Cerebellar nuclear complex (tissue), 1 donor: ENCODE measurements around the gene PAK5.

Source experiments
- DNase-seq, 2 experiments: peaks; one replicate each; lab custom pipeline; 2025; lab: John Stamatoyannopoulos, UW

The PAK5 gene

DNA sequence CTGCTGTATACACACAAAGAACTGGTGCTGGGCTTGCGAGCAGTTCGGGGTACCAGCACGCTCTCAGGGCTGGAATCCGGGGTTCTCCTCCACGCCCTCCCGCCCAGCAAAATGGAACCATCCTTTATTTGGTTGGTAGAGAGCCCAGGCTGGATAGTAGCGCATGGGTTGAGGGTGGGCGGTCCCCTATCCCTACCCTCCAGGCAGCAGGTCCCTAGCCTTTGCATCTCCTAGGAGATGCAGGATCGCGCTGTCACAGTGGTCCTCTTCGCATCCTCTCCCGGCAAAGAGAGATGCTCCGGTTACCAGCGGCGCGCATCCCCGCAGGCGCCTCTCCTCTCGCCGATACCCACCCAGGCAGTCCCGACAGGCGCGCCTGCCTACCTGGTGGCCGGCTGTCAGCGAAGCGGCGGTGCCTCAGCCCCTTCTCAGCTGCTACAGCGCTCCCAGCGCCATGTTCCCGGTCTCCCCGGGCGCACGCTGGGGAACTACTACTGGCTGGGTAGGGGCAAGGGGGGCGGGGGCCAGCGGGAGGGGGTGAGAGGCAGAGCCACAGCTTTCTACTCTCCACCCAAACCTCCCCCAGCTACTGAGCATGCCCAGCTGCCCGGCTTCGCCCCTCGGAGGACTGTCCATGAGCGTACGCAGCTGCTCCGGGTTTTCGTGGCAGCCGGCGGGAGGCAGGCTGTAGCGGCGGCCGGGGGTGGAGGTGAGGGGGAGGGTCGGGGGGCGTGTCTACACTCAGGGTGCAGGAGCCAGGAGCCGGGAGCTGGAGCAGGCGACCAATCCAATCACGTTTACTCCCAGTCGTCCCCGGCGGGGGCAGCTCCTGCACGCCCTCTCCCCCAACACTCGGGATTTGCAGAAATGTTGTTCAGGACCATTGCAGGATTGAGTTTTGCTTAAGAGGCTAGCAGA, at the start of gene PAK5:
Gene PAK5 (minus strand): TSS at position 699 of the 918 bp plus-strand sequence. CDS start 194,748 bp downstream, outside the sequence.
- DNase-seq = peak; percentile 43 to 69

DNA sequence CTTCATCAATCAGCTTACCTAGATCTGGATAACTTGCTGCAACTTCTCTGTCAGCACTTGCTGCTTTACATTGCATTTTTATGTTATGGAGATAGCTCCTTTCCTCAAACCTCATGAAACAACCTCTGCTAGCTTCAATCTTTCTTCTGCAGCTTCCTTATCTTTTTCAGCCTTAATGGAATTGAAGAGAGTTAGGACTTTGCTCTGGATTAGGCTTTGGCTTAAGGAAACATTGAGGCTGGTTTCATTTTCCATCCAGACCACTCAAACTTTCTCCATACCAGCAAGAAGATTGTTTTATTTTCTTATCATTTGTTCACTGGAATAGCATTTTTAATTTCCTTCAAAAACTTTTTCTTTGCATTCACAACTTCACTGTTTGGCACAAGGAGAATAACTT, 48.8 kb upstream of the PAK5 start:
- DNase-seq = no peak

DNA sequence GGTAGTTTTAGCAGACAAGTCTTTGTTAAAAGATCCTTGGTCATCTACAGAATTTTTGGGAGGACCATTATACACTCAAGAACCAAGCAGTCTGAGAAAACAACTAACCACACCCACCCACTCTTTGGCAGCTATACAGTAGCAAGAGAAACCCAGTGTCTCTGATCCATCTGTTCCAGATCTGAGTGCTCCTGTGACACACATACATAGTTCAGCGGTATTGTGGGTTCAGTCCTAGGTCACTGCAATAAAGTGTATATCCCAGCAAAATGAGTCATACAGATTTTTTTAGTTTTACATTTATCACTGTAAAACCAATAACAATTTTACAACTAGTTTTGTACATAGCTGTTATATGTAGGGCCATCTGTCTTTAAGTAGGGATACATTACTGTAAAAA, 47.4 kb upstream of the PAK5 start:
- no peak for DNase-seq

DNA sequence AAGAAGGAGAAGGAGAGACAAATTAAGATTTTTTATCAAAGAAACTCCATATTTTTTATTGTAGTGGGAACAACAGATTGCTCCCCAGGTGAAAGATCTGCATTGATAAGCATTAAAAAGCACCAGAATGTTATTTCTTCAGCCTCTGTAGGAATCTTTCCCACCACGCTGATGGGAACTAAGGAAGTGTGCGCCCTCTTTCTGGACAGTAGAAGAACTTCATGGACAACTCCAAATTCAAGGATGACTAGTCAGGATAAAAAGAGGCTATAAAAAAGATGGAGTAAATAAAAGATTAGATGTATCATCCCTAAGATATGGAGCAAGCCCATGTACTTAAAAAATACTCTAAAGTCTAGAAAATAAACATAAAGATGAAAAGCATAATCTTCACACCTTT, 45.8 kb upstream of the PAK5 start:
- DNase-seq = no peak

DNA sequence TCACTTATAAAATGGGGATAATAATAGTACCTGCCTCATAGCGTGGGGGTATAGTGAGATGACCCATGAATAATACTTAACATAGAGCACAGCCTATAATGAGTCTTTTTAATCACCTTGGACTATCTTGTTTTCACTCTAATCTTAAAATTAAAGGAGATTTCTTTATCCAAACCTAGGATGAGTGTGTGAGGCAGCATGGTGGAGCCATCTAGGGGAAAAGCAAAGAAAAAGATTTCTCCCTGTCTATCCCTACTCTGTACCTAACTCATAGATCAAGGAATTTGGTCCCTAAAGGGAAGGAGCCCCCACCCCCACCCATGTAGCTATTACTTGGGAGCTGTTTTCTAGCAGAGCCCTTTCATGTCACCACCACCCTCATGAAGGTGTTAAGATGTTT, 45.2 kb upstream of the PAK5 start:
- no peak for DNase-seq

DNA sequence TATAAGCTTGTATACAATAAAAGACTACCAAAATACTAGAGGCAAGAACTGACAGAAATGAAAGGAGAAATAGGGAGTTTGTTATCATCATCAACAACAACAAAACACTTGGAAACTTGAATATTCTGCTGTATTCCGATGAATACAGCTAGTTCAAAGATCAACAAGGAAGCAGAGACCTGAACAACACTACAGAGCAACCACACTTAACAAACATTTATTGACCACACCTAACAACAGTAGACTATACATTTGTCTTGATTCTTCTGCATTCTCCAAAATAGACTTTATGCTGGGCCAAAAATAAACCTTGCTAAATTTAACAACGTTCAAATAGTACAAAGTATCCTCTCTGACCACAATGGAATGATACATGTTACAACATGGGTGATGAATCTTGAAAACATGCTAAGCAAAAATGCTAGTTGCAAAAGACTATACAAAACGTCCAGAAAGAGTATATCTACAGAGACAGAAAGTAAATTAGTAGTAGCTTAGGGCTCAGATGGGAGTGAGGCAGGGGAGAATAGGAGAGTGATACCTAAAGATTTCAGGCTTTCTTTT, 39.1 kb upstream of the PAK5 start:
- DNase-seq = no peak

DNA sequence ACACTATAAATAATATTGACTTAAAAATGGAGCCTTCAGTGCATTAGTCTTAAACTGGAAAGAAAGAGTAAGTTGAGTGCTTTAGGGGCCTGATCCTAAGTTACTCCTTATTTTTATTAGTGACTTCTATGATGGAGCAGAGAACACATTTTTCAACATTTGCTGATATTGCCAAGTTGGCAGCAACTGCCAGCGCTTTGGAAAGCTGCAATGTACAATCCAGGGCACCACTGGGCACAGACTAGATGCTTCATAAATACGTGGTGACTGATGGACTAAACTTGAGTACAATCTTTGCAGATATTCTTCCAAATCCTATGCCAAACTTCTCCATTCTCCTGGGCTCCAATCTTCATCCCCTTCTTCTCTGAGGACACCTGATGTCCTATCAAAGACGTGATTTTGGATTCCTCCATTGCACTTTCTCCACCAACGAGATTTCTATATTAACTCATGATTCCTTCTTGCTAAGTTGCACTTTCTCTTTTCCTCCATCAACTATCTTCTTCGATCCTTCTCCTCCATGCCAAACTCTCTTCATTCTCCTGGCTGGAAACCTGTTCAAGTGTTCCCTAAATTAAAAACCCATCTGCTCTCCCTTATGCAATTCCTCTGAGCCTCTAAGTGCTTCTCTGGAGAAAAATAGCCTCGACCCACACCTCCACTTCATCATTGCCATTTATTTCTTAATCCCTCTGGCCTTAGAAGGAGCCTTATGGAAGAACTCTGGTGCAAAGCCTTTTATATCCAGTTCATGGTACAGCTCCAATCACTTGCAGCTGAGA, 28.5 kb upstream of the PAK5 start:
- no peak for DNase-seq

DNA sequence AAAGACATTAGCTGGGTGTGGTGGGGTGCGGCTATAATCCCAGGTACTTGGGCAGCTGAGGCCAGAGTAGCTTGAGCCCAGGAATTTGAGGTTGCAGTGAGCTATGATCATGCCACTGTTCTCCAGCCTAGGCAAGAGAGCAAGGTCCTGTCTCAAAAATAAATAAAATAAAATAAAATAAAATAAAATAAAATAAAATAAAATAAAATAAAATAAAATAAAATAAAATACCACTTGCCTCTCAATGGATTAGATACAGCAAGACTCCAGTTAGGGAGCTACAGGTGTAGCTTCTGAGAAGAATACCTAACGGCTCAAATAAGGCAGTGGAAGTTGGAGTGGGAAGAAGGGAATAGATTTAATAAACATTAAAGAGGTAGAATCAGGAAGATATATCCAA, 13.7 kb upstream of the PAK5 start:
- no peak for DNase-seq

DNA sequence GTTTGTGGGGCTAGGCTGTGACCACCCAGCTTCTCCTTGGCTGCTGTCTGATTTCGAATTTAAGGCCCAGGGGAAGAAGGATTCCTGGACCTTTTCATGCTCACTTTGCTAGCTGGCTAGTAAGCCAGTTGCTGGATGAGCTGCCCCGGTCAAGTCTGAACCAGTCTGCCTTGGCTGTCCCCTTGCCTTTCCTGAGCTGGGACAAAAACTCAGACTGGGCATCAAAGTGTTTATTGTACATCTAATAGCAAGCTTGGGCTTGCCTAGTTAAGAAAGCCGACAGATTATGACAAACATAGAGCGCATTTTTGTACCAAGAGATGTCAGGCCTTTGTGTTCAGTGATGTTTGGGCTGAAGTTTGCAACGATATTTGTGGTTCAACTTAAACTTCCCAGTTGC, 750 bp upstream of the PAK5 start:
- no peak for DNase-seq

DNA sequence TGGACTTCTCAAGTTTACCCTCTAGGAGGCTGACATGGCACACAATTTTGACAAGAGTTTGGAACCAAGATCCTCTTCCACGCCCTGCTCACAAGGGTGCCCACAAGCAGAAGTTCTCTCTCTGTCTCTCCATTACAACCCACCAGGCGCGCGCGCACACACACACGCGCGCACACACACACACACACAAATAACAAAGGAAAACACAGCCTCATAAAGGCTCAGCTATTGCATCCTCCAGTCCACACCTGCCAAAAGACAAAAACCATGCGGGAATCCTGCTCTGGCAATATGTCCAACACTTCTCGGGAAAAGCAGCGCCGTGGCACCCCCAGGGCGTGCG, 870 bp downstream of the PAK5 start:
- DNase-seq = peak in 1 of 2 experiments; percentile 25

DNA sequence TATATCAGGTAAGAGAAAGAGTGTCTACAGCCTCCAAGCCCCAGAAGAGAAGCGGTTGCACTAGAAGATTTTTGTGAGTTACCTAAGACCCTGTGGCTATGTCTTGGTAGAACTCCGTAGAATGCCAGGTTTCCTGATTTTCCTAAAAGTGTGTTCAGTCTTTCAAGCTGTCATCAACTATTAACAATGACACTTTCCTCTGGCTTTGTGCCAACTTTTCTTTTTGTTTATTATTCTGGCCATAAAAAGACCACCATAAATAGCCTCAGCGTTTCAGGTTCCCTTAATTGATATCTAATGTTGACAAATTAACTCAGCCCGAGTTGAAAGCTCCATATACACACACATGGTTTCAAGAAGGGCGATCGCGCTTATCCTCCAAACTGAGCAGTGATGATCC, 1.2 kb downstream of the PAK5 start:
- DNase-seq = peak in 1 of 2 experiments; percentile 11

DNA sequence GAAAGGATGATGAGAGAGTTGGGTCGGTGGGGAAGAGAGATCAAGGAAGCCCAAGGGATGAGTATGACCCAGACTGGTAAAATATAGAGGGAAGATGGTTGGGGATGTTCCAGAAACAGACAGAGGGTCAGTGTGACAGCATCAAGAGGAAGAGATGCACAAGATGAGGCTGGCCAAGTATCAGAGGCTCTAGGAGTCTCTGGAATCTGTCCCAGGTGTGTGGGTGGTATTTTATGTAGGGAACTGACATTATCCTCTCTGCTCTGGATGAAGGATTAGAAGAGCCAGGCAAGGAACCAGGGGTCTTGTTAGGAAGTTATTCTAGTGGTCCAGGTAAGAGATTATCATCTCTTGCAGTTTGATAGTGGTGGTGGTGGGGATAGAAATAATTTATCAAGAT, 3.6 kb downstream of the PAK5 start:
- no peak for DNase-seq

DNA sequence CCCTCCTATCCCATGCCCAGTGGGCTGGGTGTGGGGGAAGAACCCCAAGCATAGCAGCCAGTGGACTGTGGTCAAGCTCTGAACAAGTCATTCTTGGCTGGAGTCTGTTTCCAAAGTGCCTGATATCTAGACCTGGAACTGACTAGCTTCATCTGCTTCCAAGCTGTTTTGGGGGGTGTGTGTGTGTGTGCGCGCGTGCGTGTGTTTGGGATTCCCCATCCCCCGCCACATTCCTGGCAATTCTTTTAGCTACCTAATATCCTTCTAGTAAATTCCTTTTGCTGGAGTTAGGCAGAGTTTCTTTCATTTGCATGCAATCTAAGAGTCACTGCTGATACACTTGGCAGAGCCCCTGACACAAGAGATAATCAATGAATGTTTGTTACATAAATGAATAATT, 7.8 kb downstream of the PAK5 start:
- DNase-seq = no peak

DNA sequence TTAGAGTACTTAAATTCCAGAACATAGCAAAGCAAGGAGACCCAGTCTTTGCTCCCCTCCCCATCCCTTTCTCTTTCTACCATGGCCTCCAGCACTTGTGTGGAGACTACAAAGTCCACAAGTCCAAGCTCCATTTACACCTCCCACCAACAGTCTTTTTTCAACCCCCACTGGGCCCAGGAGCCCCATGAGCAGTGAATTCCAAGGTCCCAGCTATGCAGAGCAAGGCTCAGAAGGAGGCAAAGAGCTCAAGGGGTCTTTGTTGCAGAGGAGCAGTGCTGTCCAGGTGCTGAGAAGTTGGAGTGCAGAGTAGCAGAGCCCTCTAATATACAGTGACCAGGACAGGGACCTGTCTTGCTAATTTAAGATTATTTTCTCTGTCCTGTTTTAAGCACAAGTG, 9.0 kb downstream of the PAK5 start:
- no peak for DNase-seq

DNA sequence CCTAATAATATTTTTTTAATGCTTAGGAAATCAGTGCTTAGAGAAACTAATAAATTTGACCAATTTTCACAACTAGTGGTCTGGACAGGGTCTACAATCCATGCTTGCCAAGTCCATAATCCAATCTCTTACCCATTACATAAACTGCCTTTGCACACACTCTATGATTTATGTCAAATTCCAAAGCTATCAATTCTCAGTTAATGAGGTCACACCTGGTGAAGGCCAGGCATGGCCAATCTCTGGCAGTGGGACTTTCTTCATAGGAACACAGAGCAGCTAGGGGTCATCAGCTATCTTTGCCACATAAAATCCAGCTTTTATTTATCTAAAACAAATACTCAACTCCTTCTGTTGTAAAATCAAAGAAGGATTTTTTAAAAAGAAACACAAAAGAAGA, 21.2 kb downstream of the PAK5 start:
- DNase-seq = no peak

DNA sequence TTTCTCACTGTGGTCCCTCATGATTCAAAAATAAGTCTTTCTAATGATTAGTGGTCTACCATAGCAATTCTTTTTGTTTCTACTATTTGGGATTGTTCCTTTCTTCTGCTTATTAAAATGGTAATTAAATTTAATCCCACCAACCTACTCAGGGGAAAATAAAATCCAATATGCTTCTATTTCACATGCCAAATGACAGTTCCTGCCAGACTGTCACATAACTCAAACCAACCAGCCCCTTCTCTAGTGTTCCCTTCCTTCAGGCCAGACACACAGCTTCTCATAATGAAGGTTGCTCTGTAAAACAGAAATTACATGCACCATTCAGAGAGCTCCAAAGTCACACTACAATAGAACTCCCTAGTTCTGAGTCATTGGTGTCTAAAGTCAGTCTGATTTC, 23.2 kb downstream of the PAK5 start:
- DNase-seq = peak in 1 of 2 experiments; percentile 10

DNA sequence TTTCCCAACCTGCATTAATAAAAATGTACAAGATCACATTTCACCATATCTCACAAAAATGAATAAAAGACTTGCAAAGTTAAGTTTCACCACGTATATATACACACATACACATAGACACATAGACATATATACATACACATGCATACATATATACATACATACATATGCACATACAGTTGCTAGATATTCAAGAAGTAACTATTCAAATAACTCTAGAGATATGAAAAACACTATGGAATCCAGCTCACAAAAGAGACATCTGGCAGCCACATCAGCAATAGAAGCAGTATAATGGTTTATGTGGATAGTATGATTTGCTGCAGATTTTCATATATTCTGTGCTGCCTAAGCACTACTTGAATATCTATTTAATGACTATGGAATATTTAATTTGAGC, 28.1 kb downstream of the PAK5 start:
- DNase-seq = no peak

DNA sequence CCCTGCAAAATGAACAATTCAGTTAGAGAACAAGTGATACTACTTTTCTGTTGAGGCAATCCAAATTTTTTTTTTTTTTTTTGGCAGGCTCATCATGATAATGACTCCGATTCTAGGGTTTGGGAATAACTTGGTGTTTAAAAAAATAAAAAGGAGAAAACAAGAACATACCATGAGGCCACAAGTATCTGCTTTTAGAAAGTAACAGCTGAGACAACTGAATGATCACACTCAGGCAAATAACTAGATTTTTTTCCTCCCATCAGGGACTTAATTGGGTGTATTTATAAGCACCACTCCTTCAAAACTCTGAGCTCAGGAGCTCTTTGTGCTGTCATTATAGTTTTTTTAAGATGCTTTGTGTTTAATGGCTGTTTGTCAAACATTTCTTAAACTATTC, 29.6 kb downstream of the PAK5 start:
- DNase-seq = no peak

DNA sequence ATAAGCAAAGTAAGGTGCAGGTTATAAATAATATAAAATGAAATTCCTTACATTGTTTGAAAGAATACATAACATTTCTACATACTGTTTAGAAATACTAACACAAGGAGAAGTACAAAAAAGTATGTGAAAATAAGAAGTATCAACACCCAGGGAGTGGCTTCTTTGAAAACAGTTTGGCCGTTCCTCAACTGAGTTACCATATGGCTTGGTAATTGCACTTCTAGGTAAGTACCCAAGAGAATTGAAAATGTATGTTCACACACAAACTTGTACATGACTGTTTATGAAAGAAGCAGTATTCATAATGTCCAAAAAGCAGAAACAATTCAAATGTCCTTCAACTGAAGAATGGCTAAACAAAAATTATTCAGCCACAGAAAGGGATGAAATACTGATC, 30.7 kb downstream of the PAK5 start:
- no peak for DNase-seq

DNA sequence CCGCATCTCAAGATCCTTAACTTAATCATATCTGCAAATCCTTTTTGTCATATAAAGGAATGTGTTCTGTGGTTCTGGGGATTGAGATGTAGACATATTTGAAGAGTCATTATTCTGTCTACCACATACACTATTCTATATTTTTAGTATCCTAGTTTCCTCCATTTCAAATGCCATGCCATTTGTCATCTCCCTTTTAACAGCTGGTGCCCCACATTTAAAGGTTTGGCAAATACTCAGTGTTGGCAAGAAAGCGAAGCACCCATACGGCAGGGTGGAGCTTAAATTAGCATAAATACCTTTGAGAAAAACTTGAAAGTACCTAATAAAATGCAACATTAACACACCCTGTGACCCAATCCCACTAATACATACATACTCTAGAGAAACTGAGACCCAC, 31.7 kb downstream of the PAK5 start:
- DNase-seq = peak; percentile 29 to 79

DNA sequence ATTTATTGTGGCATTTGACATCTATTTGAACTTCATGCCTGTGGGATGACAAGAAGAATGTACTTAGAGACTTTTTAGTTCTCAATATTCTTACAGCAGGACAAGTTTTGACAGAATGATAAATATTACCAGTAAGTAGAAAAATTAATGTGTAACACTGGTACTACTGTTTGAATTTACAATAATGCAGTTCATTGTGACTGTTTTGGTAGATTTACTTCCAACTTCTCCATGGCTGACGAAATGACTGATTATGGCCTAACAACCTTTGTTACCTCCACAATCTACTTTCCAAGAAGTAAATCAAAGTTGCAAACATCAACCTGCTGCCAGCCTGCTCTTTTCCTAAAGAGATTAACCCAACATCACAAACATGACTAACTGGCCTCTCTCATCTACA, 38.5 kb downstream of the PAK5 start:
- DNase-seq = no peak

DNA sequence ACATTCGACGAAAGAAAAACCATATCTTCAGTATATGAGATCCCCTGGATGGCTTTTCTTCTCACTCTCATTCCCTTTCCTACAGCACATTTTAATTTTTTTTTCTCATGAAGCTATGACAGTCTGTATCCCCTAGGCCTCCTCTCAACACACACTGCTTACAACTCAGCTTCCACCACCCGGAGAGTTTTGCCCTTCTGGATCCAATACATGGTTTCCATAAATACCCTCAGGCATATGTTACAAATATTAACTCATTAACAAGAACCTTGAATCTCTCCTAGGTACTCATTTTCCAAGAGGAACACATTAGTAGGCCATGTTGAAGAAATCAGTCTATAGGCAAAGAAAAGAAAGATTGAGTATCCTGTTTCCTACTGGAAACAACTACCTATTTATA, 44.0 kb downstream of the PAK5 start:
- peak; percentile 8 to 35 for DNase-seq

DNA sequence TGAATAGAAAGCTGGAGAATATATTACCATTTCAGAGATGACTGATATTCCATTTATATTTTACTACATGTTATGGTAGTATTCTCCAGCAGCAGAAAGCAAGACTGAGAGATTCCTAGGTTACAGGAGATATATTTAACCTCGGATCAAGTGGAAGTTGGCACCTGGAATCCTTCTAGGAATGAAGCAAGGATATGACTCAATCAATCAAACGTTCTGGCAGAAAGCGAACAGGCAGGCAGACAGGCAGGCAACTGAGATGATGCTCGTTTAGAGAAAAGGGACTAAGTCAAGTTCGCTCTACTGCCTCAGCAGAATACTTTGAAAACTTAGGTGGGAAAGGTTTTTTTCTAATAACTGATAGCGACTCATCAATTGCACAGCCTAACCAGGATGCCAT, 46.2 kb downstream of the PAK5 start:
- no peak for DNase-seq
